ENCODE measurements around the gene DCLK1. TPM values are rescaled to one million over a fixed set of nuclear protein-coding genes. Genes with fewer than 3 reads are reported as not detected.

The DCLK1 gene
- total RNA-seq, 4 donors from 2014 or later, result 0.72 to 9.1 (median 4.9) TPM

DNA sequence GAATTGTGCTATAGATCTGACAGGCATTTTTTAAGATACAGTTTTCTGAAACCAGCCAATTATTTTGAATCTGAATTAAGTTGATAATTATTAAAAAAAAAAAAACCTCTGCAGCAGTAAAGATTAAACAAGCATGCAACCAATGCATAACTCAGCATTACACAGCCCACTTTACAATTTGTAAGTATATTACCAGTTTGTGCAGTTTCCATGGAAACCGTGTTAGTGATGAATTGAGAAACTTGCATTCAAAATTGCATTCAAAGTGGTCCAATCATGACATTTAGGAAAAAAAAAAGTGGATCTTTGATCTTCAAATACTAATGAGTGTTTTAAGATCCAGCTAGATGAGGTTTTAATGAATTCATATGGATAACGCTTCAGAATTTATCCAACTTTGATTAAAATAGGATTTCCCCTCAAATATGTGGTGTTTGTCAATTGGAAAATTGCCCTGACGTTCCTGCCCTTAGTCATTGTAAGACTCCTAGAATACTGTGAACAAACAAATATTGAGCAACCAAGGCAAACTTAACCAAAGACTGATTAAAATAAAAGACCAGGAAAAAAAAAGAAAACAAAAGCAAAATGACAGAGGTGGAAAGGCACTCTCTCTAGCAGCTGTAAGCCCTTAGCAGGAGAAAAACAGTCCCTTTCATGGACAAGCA lies 339.9 kb downstream of the DCLK1 start:
- no peak overlapping the region for H3K4me3 ChIP-seq
- H3K4me1 ChIP-seq, result peaks cover 0 to 22% (median 11%) of the 10 kb centered on the region in 3 donors
- no peak for TF ChIP-seq POLR2A (IDR thresholded peaks at IDR 0.05)
- TF ChIP-seq, protein P1, sequence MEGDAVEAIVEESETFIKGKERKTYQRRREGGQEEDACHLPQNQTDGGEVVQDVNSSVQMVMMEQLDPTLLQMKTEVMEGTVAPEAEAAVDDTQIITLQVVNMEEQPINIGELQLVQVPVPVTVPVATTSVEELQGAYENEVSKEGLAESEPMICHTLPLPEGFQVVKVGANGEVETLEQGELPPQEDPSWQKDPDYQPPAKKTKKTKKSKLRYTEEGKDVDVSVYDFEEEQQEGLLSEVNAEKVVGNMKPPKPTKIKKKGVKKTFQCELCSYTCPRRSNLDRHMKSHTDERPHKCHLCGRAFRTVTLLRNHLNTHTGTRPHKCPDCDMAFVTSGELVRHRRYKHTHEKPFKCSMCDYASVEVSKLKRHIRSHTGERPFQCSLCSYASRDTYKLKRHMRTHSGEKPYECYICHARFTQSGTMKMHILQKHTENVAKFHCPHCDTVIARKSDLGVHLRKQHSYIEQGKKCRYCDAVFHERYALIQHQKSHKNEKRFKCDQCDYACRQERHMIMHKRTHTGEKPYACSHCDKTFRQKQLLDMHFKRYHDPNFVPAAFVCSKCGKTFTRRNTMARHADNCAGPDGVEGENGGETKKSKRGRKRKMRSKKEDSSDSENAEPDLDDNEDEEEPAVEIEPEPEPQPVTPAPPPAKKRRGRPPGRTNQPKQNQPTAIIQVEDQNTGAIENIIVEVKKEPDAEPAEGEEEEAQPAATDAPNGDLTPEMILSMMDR (IDR thresholded peaks at IDR 0.05), result no peak
- no peaks in the 10 kb centered on the region for H3K9me3 ChIP-seq
- 22 to 26% methylated on average over 3 of the region's 3 CpGs for WGBS, 2 donors
- no peak for DNase-seq
- peak overlapping the region in 2 of 4 donors; percentile 10 to 65 for H3K27ac ChIP-seq
- no peaks in the 10 kb centered on the region for H3K36me3 ChIP-seq
- intact Hi-C loops (cut with DNase I), result no loop called here
- no peaks in the 10 kb centered on the region for H3K27me3 ChIP-seq

DNA sequence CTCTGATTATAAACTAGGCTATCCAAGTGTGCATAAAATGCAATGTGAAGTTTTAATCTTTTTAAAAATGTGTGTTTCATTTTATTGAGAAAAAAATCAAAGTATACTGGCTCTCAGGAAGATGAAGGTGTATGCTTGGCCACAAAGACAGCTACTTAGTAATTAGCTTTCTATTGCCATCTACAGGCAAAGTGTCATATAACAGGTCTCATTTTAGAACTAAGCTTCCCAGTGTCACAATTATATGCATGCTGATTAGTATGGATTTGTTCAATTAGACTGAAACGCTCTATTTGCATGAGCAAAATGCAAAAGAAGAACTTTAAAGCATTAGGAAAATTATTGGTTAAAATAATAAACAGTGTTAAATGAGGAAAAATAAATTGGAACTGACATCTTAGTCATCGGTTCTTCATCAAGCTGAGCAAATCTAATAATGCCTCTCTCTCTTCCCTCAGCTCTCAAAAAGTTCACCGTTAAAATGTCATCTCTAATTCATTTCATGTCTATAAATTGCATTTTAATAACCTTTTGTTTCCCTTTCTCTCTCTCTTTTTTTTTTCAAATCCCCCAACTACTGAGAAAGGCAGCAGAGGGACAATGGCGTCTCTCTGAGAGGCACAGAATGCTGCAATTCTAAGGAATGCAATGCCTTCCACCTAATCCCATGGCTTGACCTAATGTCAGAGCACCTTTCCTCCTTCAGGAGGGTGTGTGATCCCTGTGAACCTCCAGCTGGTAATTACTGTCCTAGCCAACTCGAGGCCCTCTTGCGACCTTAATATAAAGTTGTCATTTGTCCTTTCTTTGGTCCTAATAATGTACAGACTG lies 341.6 kb downstream of the DCLK1 start:
- TF ChIP-seq POLR2A (IDR thresholded peaks at IDR 0.05), result no peak
- TF ChIP-seq, protein P1 (IDR thresholded peaks at IDR 0.05), result peak in 4 of 6 experiments; percentile 39 to 54 (median 47)
- Histone ChIP-seq H3K27me3 (peaks cover 0 to 4% (median 0%) of the 10 kb centered on the region in 4 donors), H3K36me3 (no peaks in the 10 kb centered on the region), H3K9me3 (no peaks in the 10 kb centered on the region), H3K27ac (no peak overlapping the region), H3K4me1 (peaks cover 0 to 25% (median 11%) of the 10 kb centered on the region in 3 donors), H3K4me3 (no peak overlapping the region)
- DNase-seq, result no peak
- 68 to 72% methylated on average over 6 of the region's 6 CpGs for WGBS, 2 donors
- intact Hi-C loops (cut with DNase I), result no loop called here

DNA sequence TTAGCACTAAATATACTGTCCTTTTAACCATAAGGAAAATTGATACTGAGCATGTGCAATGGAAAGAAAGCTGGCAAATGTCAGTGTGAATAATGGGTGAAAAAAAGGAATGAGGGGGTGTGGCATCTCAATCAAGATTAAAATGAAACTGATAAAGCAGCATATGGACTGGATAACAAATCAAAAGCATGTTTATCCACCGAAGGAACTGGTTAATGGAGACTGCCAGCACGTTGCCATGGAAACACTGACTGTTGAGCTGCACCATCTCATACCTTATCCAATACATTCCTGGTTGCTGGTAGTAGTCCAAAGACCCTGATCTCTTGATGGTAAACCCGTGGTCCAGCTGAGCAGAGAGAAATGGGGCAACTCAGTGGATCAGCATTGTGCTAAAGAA lies 343.2 kb downstream of the DCLK1 start:
- Histone ChIP-seq H3K36me3 (no peaks in the 10 kb centered on the region), H3K9me3 (no peaks in the 10 kb centered on the region), H3K27me3 (peaks cover 0 to 4% (median 0%) of the 10 kb centered on the region in 4 donors), H3K27ac (no peak overlapping the region), H3K4me3 (no peak overlapping the region), H3K4me1 (peaks cover 0 to 14% (median 4%) of the 10 kb centered on the region in 3 donors)
- WGBS, 2 donors, result 37 to 43% methylated on average over 3 of the region's 3 CpGs
- TF ChIP-seq, protein P1 (IDR thresholded peaks at IDR 0.05), result no peak
- no peak for TF ChIP-seq POLR2A (IDR thresholded peaks at IDR 0.05)
- intact Hi-C loops (cut with DNase I), result no loop called here
- no peak for DNase-seq

DNA sequence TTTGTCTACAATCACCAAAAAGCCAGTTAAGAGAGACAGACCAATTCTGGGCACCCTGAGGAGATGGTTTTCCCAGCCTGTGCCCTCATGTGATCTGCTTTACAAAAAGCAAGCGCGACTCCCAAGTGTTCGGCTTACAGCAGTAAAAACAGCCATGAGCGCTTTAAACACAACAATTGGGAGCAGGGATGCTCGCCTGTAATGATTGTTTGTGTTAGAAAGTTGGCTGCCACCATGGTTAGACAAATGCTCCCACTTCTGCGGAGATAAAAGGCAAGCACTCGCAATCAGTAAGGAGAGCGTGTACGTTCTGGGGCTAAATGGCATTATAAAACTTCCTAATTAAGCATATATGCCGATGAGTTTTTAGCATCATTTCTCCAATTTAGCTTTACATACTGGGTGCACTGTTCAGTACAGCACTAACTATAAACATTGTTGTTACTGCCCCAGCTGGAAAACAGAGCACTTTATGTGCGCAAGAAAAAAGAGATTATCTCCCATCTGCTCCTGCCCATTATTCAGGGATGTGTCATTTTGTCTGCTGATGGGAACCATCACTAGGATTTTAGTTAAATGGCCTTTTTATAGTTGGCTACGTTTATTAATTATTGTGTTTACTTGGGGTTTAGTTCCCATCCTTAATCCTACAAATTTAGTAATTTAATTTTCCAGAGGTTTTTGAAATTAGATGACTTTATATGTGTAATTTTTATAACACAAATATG lies 345.4 kb downstream of the DCLK1 start:
- Histone ChIP-seq H3K27me3 (peaks cover 0 to 4% (median 0%) of the 10 kb centered on the region in 4 donors), H3K4me1 (peaks cover 0 to 3% (median 0%) of the 10 kb centered on the region in 3 donors), H3K27ac (peak overlapping the region in 2 of 4 donors; percentile 7 to 29), H3K9me3 (no peaks in the 10 kb centered on the region), H3K36me3 (no peaks in the 10 kb centered on the region), H3K4me3 (no peak overlapping the region)
- TF ChIP-seq, protein P1 (IDR thresholded peaks at IDR 0.05), result no peak
- TF ChIP-seq POLR2A (IDR thresholded peaks at IDR 0.05), result no peak
- intact Hi-C loops (cut with DNase I), result no loop called here
- DNase-seq, result no peak
- WGBS, 2 donors, result 40 to 75% methylated on average over 12 of the region's 12 CpGs

Data from esophagus squamous epithelium (tissue), 5 donors.